Tibial nerve (tissue), 4 donors: Measurements from ENCODE around the gene AOPEP. TPM values are rescaled to one million over a fixed set of nuclear protein-coding genes. Genes with fewer than 3 reads are reported as not detected.

Experiments used
- DNase-seq, 2 donors: peaks; one replicate each; pipeline ENCODE4 v3.0.0-alpha.2; 2019; ENCODE audit warnings: low spot score in 2 of 2
- H3K27ac ChIP-seq, 4 donors: fragments of 200-600 bp; sonication (generic) in 3 of 4; one replicate each; pipeline ENCODE4 v1.5.1; 2017 to 2019; ENCODE audit warnings: mild to moderate bottlenecking in 1 of 4
- H3K27me3 ChIP-seq, 2 donors: fragments of 200-600 bp; sonication (generic) in 1 of 2; one replicate each; pipeline versions ENCODE4 v1.5.1 to v1.6.0; 2017 to 2019
- H3K36me3 ChIP-seq, 3 donors: fragments of 200-600 bp; sonication (generic); one replicate each; pipeline ENCODE4 v1.5.1; 2018 to 2019
- H3K4me1 ChIP-seq, 4 donors: fragments of 200-600 bp; sonication (generic) in 3 of 4; one replicate each; pipeline ENCODE4 v1.5.1; 2017 to 2019
- H3K4me3 ChIP-seq, 4 donors: fragments of 200-600 bp; sonication (generic) in 3 of 4; one replicate each; pipeline ENCODE4 v1.5.1; 2017 to 2019; ENCODE audit warnings: mild to moderate bottlenecking in 1 of 4, moderate library complexity in 1 of 4
- H3K9me3 ChIP-seq, 4 donors: fragments of 200-600 bp; sonication (generic) in 3 of 4; one replicate each; pipeline ENCODE4 v1.5.1; 2017 to 2019
- EP300 ChIP-seq, 2 donors: sonication (generic); formaldehyde crosslinking; IDR thresholded peaks; one replicate each; pipeline ENCODE4 v1.6.1; 2017; ENCODE audit warnings: antibody characterized with exemption in 2 of 2, mild to moderate bottlenecking in 1 of 2
- POLR2A ChIP-seq, 2 donors: fragments of 450-650 bp; IDR thresholded peaks; one replicate each; pipeline ENCODE4 v1.6.1; 2017; ENCODE audit warnings: antibody characterized with exemption in 2 of 2, mild to moderate bottlenecking in 2 of 2, moderate library complexity in 2 of 2
- WGBS, 2 donors: methylation state at CpG; one replicate each; pipeline ENCODE4 v1.1.5; 2018; 5-methylcytosine and 5-hydroxymethylcytosine counted together
- total RNA-seq, 4 donors: library from RNA; depleted of rRNA; stranded (reverse); fragments of >200 nt; gene quantifications; one replicate each; pipeline ENCODE4 v1.1.0, GENCODE V29; 2016
- TF ChIP-seq, protein P1 (sequence below), 5 experiments: fragments of 200-600 bp in 3 of 5; fragments of 450-650 bp in 2 of 5; sonication (generic) in 3 of 5; IDR thresholded peaks; one replicate each; pipeline ENCODE4 v1.5.1; 2016 to 2019; ENCODE audit warnings: antibody characterized with exemption in 5 of 5, mild to moderate bottlenecking in 3 of 5, moderate library complexity in 2 of 5

The AOPEP gene
- total RNA-seq, 4 donors from 2014 or later, result 236 to 323 (median 265) TPM

GRCh38 chr9:94700445-94700844 is 26.1 kb upstream of the AOPEP start:
- no peak for TF ChIP-seq POLR2A (IDR thresholded peaks at IDR 0.05)
- TF ChIP-seq EP300 (IDR thresholded peaks at IDR 0.05), result no peak
- TF ChIP-seq, protein P1, sequence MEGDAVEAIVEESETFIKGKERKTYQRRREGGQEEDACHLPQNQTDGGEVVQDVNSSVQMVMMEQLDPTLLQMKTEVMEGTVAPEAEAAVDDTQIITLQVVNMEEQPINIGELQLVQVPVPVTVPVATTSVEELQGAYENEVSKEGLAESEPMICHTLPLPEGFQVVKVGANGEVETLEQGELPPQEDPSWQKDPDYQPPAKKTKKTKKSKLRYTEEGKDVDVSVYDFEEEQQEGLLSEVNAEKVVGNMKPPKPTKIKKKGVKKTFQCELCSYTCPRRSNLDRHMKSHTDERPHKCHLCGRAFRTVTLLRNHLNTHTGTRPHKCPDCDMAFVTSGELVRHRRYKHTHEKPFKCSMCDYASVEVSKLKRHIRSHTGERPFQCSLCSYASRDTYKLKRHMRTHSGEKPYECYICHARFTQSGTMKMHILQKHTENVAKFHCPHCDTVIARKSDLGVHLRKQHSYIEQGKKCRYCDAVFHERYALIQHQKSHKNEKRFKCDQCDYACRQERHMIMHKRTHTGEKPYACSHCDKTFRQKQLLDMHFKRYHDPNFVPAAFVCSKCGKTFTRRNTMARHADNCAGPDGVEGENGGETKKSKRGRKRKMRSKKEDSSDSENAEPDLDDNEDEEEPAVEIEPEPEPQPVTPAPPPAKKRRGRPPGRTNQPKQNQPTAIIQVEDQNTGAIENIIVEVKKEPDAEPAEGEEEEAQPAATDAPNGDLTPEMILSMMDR (IDR thresholded peaks at IDR 0.05), result no peak
- H3K27ac ChIP-seq, result no peak overlapping the region
- H3K4me1 ChIP-seq, result no peaks in the 10 kb centered on the region
- no peaks in the 10 kb centered on the region for H3K9me3 ChIP-seq
- H3K36me3 ChIP-seq, result no peaks in the 10 kb centered on the region
- no peaks in the 10 kb centered on the region for H3K27me3 ChIP-seq
- H3K4me3 ChIP-seq, result no peak overlapping the region
- WGBS, 2 donors, result 78 to 83% methylated on average over 3 of the region's 3 CpGs
- no peak for DNase-seq

- H3K9me3 ChIP-seq, result no peaks in the 10 kb centered on the region
- H3K27me3 ChIP-seq, result no peaks in the 10 kb centered on the region
- H3K4me3 ChIP-seq, result no peak overlapping the region
- H3K27ac ChIP-seq, result no peak overlapping the region
- DNase-seq, result no peak
- TF ChIP-seq EP300 (IDR thresholded peaks at IDR 0.05) (no peak), POLR2A (IDR thresholded peaks at IDR 0.05) (no peak)
- TF ChIP-seq, protein P1 (IDR thresholded peaks at IDR 0.05), result no peak
- H3K4me1 ChIP-seq, result no peaks in the 10 kb centered on the region
- WGBS, 2 donors, result 50 to 53% methylated on average over 4 of the region's 4 CpGs
- H3K36me3 ChIP-seq, result no peaks in the 10 kb centered on the region
Observed at GRCh38 chr9:94703488-94704140, 22.9 kb upstream of the AOPEP start.

DNA sequence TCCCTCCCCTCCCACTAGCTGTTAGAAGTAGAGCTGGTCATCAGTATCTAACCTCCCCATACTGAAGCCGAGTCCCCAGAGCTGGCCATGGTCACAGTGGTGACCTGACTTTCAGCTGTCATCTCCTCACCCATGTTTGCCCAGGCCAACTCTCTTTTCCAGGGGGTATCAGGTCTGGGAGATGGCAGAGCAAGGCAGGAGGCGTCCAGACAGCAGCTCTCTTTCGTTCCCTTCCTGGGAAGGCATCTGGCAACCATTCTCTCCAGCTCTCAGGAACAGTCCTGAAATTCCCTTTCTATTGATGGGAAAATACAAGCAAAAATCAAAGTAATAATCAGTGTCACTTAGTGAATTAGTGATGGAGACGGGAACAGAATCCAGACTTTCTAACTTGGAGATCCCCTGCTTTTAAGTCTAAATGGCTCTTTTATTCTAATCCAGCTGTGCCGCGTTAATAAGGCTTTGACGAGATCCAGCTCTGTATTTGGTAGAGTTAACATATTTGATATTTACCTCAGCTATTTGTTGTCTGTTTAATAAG is 21.3 kb upstream of the AOPEP start:
- Histone ChIP-seq H3K36me3 (no peaks in the 10 kb centered on the region), H3K4me1 (no peaks in the 10 kb centered on the region), H3K9me3 (no peaks in the 10 kb centered on the region), H3K4me3 (no peak overlapping the region), H3K27me3 (no peaks in the 10 kb centered on the region), H3K27ac (no peak overlapping the region)
- WGBS, 2 donors, result 51 to 57% methylated on average over 7 of the region's 7 CpGs
- DNase-seq, result no peak
- TF ChIP-seq, protein P1 (IDR thresholded peaks at IDR 0.05), result no peak
- no peak for TF ChIP-seq POLR2A (IDR thresholded peaks at IDR 0.05)
- TF ChIP-seq EP300 (IDR thresholded peaks at IDR 0.05), result no peak

DNA sequence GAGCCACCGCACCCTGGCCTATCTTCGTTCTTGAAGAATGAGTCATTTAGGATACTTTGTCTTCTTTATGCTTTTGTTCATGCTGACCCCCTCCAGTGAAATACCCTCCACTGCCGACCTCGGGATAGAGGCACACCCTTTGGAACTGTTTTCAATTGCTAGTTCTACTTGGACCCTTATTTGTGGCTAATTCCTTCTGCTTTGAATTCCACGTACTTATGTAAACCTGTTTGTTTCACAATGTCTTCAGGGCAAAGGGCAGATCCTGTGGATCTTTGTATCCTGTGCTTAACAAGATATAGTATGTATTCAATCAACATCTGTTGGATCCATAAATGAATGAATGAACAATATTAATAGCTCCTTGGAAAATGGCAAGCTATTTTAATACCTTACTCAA is 19.6 kb upstream of the AOPEP start:
- no peak overlapping the region for H3K27ac ChIP-seq
- no peaks in the 10 kb centered on the region for H3K4me1 ChIP-seq
- no peaks in the 10 kb centered on the region for H3K36me3 ChIP-seq
- WGBS, 2 donors, result 79 to 88% methylated on average over 5 of the region's 5 CpGs
- DNase-seq, result no peak
- H3K27me3 ChIP-seq, result no peaks in the 10 kb centered on the region
- no peaks in the 10 kb centered on the region for H3K9me3 ChIP-seq
- TF ChIP-seq EP300 (IDR thresholded peaks at IDR 0.05) (no peak), POLR2A (IDR thresholded peaks at IDR 0.05) (no peak)
- TF ChIP-seq, protein P1 (IDR thresholded peaks at IDR 0.05), result no peak
- H3K4me3 ChIP-seq, result no peak overlapping the region

- H3K4me3 ChIP-seq, result no peak overlapping the region
- TF ChIP-seq EP300 (IDR thresholded peaks at IDR 0.05) (no peak), POLR2A (IDR thresholded peaks at IDR 0.05) (no peak)
- TF ChIP-seq, protein P1 (IDR thresholded peaks at IDR 0.05), result no peak
- H3K4me1 ChIP-seq, result no peaks in the 10 kb centered on the region
- H3K36me3 ChIP-seq, result no peaks in the 10 kb centered on the region
- H3K27ac ChIP-seq, result no peak overlapping the region
- no peak for DNase-seq
- H3K9me3 ChIP-seq, result no peaks in the 10 kb centered on the region
- no peaks in the 10 kb centered on the region for H3K27me3 ChIP-seq
- WGBS, 2 donors, result 83 to 89% methylated on average over 7 of the region's 7 CpGs
Observed at GRCh38 chr9:94713436-94714215, 12.9 kb upstream of the AOPEP start.
